AG04450 (cell line): ENCODE data around the gene TEP1. TPM values are rescaled to one million over a fixed set of nuclear protein-coding genes. Genes with fewer than 3 reads are reported as not detected.

Experiments used
- CTCF ChIA-PET: fragments of 300-600, 350-600 bp; formaldehyde crosslinking; extraction: SDS; loops from one replicate; lab custom pipeline; 2022; ENCODE audit warnings: antibody characterized with exemption, inconsistent platforms; lab: Charles Lee
- POLR2A ChIA-PET: fragments of 350-600 bp; formaldehyde crosslinking; extraction: SDS; loops from one replicate; lab custom pipeline; 2021; ENCODE audit warnings: antibody characterized with exemption, inconsistent platforms; lab: Yijun Ruan, JAX
- DNase-seq: peaks from one replicate; pipeline ENCODE4 v3.0.0-alpha.2; 2011; ENCODE audit warnings: low read depth, low spot score
- H3K27ac ChIP-seq: one replicate; pipeline ENCODE4 v1.5.1; 2012; ENCODE audit warnings: low read depth, low read length, control low read depth
- H3K27me3 ChIP-seq: one replicate; pipeline ENCODE4 v1.6.0; 2012; ENCODE audit warnings: low read length; ENCODE audit not compliant: control insufficient read depth, insufficient read depth
- H3K4me3 ChIP-seq: 2 replicates; pipeline ENCODE4 v1.5.1; 2011; ENCODE audit warnings: mild to moderate bottlenecking, low read depth, low read length, control low read depth
- H3K9me3 ChIP-seq: 2 replicates; pipeline ENCODE4 v1.5.1; 2012; ENCODE audit warnings: low read length; ENCODE audit not compliant: control insufficient read depth, insufficient read depth
- CTCF ChIP-seq: IDR thresholded peaks from 2 replicates; pipeline ENCODE4 v1.5.1; 2011; ENCODE audit warnings: low read depth, low read length, control low read depth, inconsistent platforms
- polyA plus RNA-seq: library from polyadenylated mRNA; depleted of rRNA; stranded (reverse); fragments of >200 nt; gene quantifications from 2 replicates; pipeline ENCODE4 v1.2.3, GENCODE V29; 2011

The TEP1 gene
- polyA plus RNA-seq, 1 experiment: 18.8 TPM

- peak overlapping the region; percentile 94 for H3K27ac ChIP-seq
- no peaks in the 10 kb centered on the region; the same call in 1 of the 2 replicates for H3K9me3 ChIP-seq
- ChIA-PET POLR2A (interaction anchor here (0.6 to 2.3 kb wide), 6 partner anchors 22 to 270 kb away, joined by 3 to 19 read pairs (median 4); partner anchors contain the start of genes PARP2 and PNP), CTCF (interaction anchor here (0.7 to 4.4 kb wide), 2 partner anchors 116 to 196 kb away, joined by 3 to 58 read pairs; no protein-coding TSS in a partner anchor)
- DNase-seq: no peak
- no peak for TF ChIP-seq CTCF
- H3K4me3 ChIP-seq: peak overlapping the region; percentile 88
- H3K27me3 ChIP-seq: no peaks in the 10 kb centered on the region
Measured at GRCh38 chr14:20412411-20412810, 890 bp downstream of the TEP1 start.

- DNase-seq: no peak
- H3K27me3 ChIP-seq: no peaks in the 10 kb centered on the region
- H3K27ac ChIP-seq: no peak overlapping the region
- no peak overlapping the region for H3K4me3 ChIP-seq
- CTCF ChIA-PET: no interaction called here
- no peaks in the 10 kb centered on the region; the same call in 1 of the 2 replicates for H3K9me3 ChIP-seq
- TF ChIP-seq CTCF: no peak
- POLR2A ChIA-PET: interaction anchor here (0.5 kb wide), 1 partner anchor 1117 kb away, joined by 3 read pairs; the partner anchor contains the start of gene SALL2
Measured at GRCh38 chr14:20409226-20409625, 4.1 kb downstream of the TEP1 start.

- ChIA-PET CTCF (interaction anchor here (7.3 kb wide), 1 partner anchor 11 kb away, joined by 49 read pairs; no protein-coding TSS in a partner anchor), POLR2A (no interaction called here)
- TF ChIP-seq CTCF: no peak
- DNase-seq: no peak
- Histone ChIP-seq H3K27me3 (no peaks in the 10 kb centered on the region), H3K27ac (no peak overlapping the region), H3K4me3 (no peak overlapping the region), H3K9me3 (no peaks in the 10 kb centered on the region)
Measured at GRCh38 chr14:20403521-20403920, 9.8 kb downstream of the TEP1 start.

- H3K27ac ChIP-seq: no peak overlapping the region
- CTCF ChIA-PET: interaction anchor here (1.3 to 7.3 kb wide), 2 partner anchors 14 to 73 kb away, joined by 4 to 49 read pairs; no protein-coding TSS in a partner anchor
- H3K4me3 ChIP-seq: no peak overlapping the region
Measured at GRCh38 chr14:20400965-20401593, 12.2 kb downstream of the TEP1 start.

More at GRCh38 chr14:20400965-20401593, 12.2 kb downstream of the TEP1 start:
- no peak for TF ChIP-seq CTCF
- Histone ChIP-seq H3K9me3 (no peaks in the 10 kb centered on the region), H3K27me3 (no peaks in the 10 kb centered on the region)
- POLR2A ChIA-PET: no interaction called here
- DNase-seq: no peak
